Mesenchymal stem cell (in vitro differentiated cells and primary cell): ENCODE data around the gene TMEM132E.
A peak's percentile ranks its signal among the peaks of the same experiment; 100 is the strongest.

Source experiments
- DNase-seq: peaks from one replicate; pipeline ENCODE4 v3.0.0-alpha.2; 2013
- H2AFZ ChIP-seq: one replicate; pipeline ENCODE4 v1.6.1; 2013; ENCODE audit warnings: low read depth, mild to moderate bottlenecking, control low read depth, inconsistent platforms, low read length, moderate library complexity
- H2AK5ac ChIP-seq: 2 replicates; pipeline ENCODE4 v1.6.1; 2013; ENCODE audit warnings: low read length, moderate library complexity, mild to moderate bottlenecking, inconsistent platforms; ENCODE audit not compliant: severe bottlenecking
- H2BK120ac ChIP-seq: one replicate; pipeline ENCODE4 v1.6.1; 2013; ENCODE audit warnings: low read depth, mild to moderate bottlenecking, inconsistent platforms, low read length, moderate library complexity
- H2BK12ac ChIP-seq, 2 experiments: one replicate each; pipeline ENCODE4 v1.6.1; 2013; ENCODE audit warnings: inconsistent platforms in 2 of 2, low read length in 2 of 2, mild to moderate bottlenecking in 2 of 2, moderate library complexity in 2 of 2, control low read depth in 1 of 2
- H2BK15ac ChIP-seq: one replicate; pipeline ENCODE4 v1.6.1; 2013; ENCODE audit warnings: mild to moderate bottlenecking, low read depth, inconsistent platforms; ENCODE audit not compliant: poor library complexity, severe bottlenecking
- H2BK5ac ChIP-seq: 2 replicates; pipeline ENCODE4 v1.6.1; 2013; ENCODE audit warnings: low read depth, mild to moderate bottlenecking, low read length, control low read depth, inconsistent platforms; ENCODE audit not compliant: poor library complexity, severe bottlenecking
- H3K14ac ChIP-seq, 2 experiments: one replicate each; pipeline ENCODE4 v1.6.1; 2013; ENCODE audit warnings: inconsistent platforms in 2 of 2, low read length in 2 of 2, control low read depth in 1 of 2, mild to moderate bottlenecking in 1 of 2, moderate library complexity in 1 of 2
- H3K18ac ChIP-seq, 2 experiments: one replicate each; pipeline ENCODE4 v1.6.1; 2013; ENCODE audit warnings: inconsistent platforms in 2 of 2, low read length in 2 of 2, control low read depth in 1 of 2, low read depth in 1 of 2, mild to moderate bottlenecking in 1 of 2
- H3K23ac ChIP-seq, 2 experiments: one replicate each; pipeline ENCODE4 v1.6.1; 2013; ENCODE audit warnings: inconsistent platforms in 2 of 2, low read length in 2 of 2, mild to moderate bottlenecking in 2 of 2, moderate library complexity in 2 of 2, control low read depth in 1 of 2
- H3K27ac ChIP-seq: 2 replicates; pipeline ENCODE4 v1.5.1; 2013; ENCODE audit warnings: mild to moderate bottlenecking, moderate library complexity, low read length, control low read depth, inconsistent platforms; ENCODE audit not compliant: poor library complexity, severe bottlenecking
- H3K27me3 ChIP-seq, 2 experiments: 2 replicates each; pipeline versions ENCODE4 v1.6.1 to v1.7.0; 2013; ENCODE audit warnings: low read length in 2 of 2, mild to moderate bottlenecking in 2 of 2, moderate library complexity in 2 of 2, control low read depth in 1 of 2, inconsistent platforms in 1 of 2; ENCODE audit not compliant: control insufficient read depth in 1 of 2, insufficient read depth in 1 of 2
- H3K36me3 ChIP-seq, 2 experiments: 2 replicates each; pipeline versions ENCODE4 v1.6.1 to v1.7.0; 2013; ENCODE audit warnings: low read length in 2 of 2, control low read depth in 1 of 2, inconsistent platforms in 1 of 2, low read depth in 1 of 2, mild to moderate bottlenecking in 1 of 2; ENCODE audit not compliant: insufficient read depth in 2 of 2, control insufficient read depth in 1 of 2
- H3K4ac ChIP-seq, 2 experiments: one replicate each; pipeline ENCODE4 v1.6.1; 2013; ENCODE audit warnings: inconsistent platforms in 2 of 2, low read length in 2 of 2, mild to moderate bottlenecking in 2 of 2, moderate library complexity in 2 of 2, control low read depth in 1 of 2, low read depth in 1 of 2
- H3K4me1 ChIP-seq: 2 replicates; pipeline ENCODE4 v1.6.1; 2013; ENCODE audit warnings: low read depth, low read length, control low read depth; ENCODE audit not compliant: control insufficient read depth, insufficient read depth
- H3K4me2 ChIP-seq: 2 replicates; pipeline ENCODE4 v1.6.1; 2013; ENCODE audit warnings: low read length, mild to moderate bottlenecking, inconsistent platforms; ENCODE audit not compliant: poor library complexity, severe bottlenecking
- H3K4me3 ChIP-seq, 2 experiments: 2 replicates each; pipeline versions ENCODE4 v1.5.1 to v1.7.0; 2013; ENCODE audit warnings: low read length in 2 of 2, mild to moderate bottlenecking in 2 of 2, control low read depth in 1 of 2, low read depth in 1 of 2; ENCODE audit not compliant: insufficient read depth in 1 of 2
- H3K79me1 ChIP-seq: replicated peaks from 2 replicates; pipeline ENCODE4 v1.6.1; 2013; ENCODE audit warnings: mild to moderate bottlenecking, control low read depth, low read length, inconsistent platforms; ENCODE audit not compliant: poor library complexity, severe bottlenecking
- H3K9ac ChIP-seq: 2 replicates; pipeline ENCODE4 v1.7.0; 2013; ENCODE audit warnings: mild to moderate bottlenecking, low read length, moderate library complexity
- H3K9me3 ChIP-seq: 2 replicates; pipeline ENCODE4 v1.7.0; 2013; ENCODE audit warnings: mild to moderate bottlenecking, low read length; ENCODE audit not compliant: control insufficient read depth
- H4K8ac ChIP-seq: one replicate; pipeline ENCODE4 v1.6.1; 2013; ENCODE audit warnings: inconsistent platforms, mild to moderate bottlenecking, low read length, moderate library complexity
- H4K91ac ChIP-seq: one replicate; pipeline ENCODE4 v1.6.1; 2013; ENCODE audit warnings: mild to moderate bottlenecking, low read length, inconsistent platforms
- WGBS: methylation state at CpG from one replicate; pipeline ENCODE4 v1.1.7; 2013; ENCODE audit warnings: mixed read lengths; 5-methylcytosine and 5-hydroxymethylcytosine counted together

Gene TMEM132E

GRCh38 chr17:34598161-34598776 lies 18.9 kb downstream of the TMEM132E start:
- Histone ChIP-seq H3K23ac (no peak overlapping the region), H3K27ac (no peak overlapping the region), H3K4ac (no peak overlapping the region), H2BK15ac (no peak overlapping the region), H3K9me3 (no peaks in the 10 kb centered on the region), H2AFZ (no peak overlapping the region), H2BK12ac (no peak overlapping the region), H2BK5ac (no peak overlapping the region), H3K9ac (no peak overlapping the region), H3K79me1 (no peaks in the 10 kb centered on the region), H4K91ac (no peak overlapping the region), H2AK5ac (no peak overlapping the region), H2BK120ac (no peak overlapping the region), H4K8ac (no peak overlapping the region), H3K18ac (no peak overlapping the region), H3K36me3 (no peaks in the 10 kb centered on the region), H3K4me2 (no peak overlapping the region), H3K27me3 (peaks cover 5 to 44% of the 10 kb centered on the region in 2 experiments), H3K4me3 (no peak overlapping the region), H3K4me1 (no peaks in the 10 kb centered on the region), H3K14ac (no peak overlapping the region)
- WGBS: 20% methylated on average over 1 of the region's 2 CpGs
- DNase-seq: no peak

- 32% methylated on average over 2 of the region's 3 CpGs for WGBS
These were observed 22.0 kb downstream of the TMEM132E start for GRCh38 chr17:34601416-34601815.

GRCh38 chr17:34603974-34604373 lies 24.6 kb downstream of the TMEM132E start:
- no peak overlapping the region for H4K91ac ChIP-seq
- no peak overlapping the region for H2BK12ac ChIP-seq
- no peak overlapping the region for H3K27ac ChIP-seq
- no peak for DNase-seq
- no peak overlapping the region for H2BK120ac ChIP-seq
- no peak overlapping the region for H3K9ac ChIP-seq
- H2AFZ ChIP-seq: no peak overlapping the region
- WGBS: 64% methylated on average over 3 of the region's 3 CpGs
- H2AK5ac ChIP-seq: no peak overlapping the region
- no peak overlapping the region for H3K4ac ChIP-seq
- no peak overlapping the region for H3K23ac ChIP-seq
- H3K4me1 ChIP-seq: no peaks in the 10 kb centered on the region
- no peak overlapping the region for H3K18ac ChIP-seq
- H3K9me3 ChIP-seq: no peaks in the 10 kb centered on the region
- no peak overlapping the region for H4K8ac ChIP-seq
- peaks cover 14 to 47% of the 10 kb centered on the region in 2 experiments for H3K27me3 ChIP-seq
- no peaks in the 10 kb centered on the region for H3K36me3 ChIP-seq
- H3K4me2 ChIP-seq: no peak overlapping the region
- no peak overlapping the region for H2BK5ac ChIP-seq
- no peaks in the 10 kb centered on the region for H3K79me1 ChIP-seq
- no peak overlapping the region for H2BK15ac ChIP-seq
- H3K14ac ChIP-seq: no peak overlapping the region
- no peak overlapping the region for H3K4me3 ChIP-seq

More at GRCh38 chr17:34601416-34601815, 22.0 kb downstream of the TMEM132E start:
- Histone ChIP-seq H3K9me3 (no peaks in the 10 kb centered on the region), H3K4ac (no peak overlapping the region), H3K36me3 (no peaks in the 10 kb centered on the region), H2BK5ac (no peak overlapping the region), H2BK12ac (no peak overlapping the region), H3K4me1 (no peaks in the 10 kb centered on the region), H2BK120ac (no peak overlapping the region), H3K27me3 (peaks cover 5 to 34% of the 10 kb centered on the region in 2 experiments), H3K14ac (no peak overlapping the region), H4K8ac (no peak overlapping the region), H3K9ac (no peak overlapping the region), H3K79me1 (no peaks in the 10 kb centered on the region), H3K4me3 (no peak overlapping the region), H3K23ac (no peak overlapping the region), H3K18ac (no peak overlapping the region), H2AFZ (no peak overlapping the region), H4K91ac (no peak overlapping the region), H3K27ac (no peak overlapping the region), H2AK5ac (no peak overlapping the region), H3K4me2 (no peak overlapping the region), H2BK15ac (no peak overlapping the region)
- no peak for DNase-seq

DNA sequence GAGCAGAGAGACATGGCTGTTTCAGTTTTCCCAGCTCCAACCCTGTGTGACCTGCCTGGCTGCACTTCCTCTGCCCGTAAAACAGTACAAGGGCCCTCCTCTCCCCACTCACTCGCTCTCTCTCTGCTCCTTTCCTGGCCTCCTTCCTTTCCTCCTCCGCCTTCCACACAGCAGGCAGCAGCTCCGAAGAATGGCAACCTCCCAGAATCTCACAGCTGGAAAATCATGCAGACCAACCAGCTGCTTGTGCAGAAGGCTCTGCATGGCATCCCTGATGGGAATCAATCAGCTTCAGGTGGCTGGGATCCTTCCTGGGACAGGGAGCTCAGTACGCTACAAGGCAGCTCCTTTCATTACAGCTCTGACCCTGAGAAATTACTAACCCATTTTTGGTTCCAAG lies 27.4 kb downstream of the TMEM132E start:
- DNase-seq: no peak
- Histone ChIP-seq H3K27ac (no peak overlapping the region), H2BK15ac (no peak overlapping the region), H4K91ac (peak overlapping the region; percentile 29), H3K4ac (no peak overlapping the region), H2AK5ac (no peak overlapping the region), H2BK12ac (no peak overlapping the region), H4K8ac (no peak overlapping the region), H3K18ac (no peak overlapping the region), H3K79me1 (no peaks in the 10 kb centered on the region), H3K4me3 (no peak overlapping the region), H3K36me3 (no peaks in the 10 kb centered on the region), H2BK5ac (no peak overlapping the region), H3K14ac (no peak overlapping the region), H2BK120ac (no peak overlapping the region), H3K4me2 (no peak overlapping the region), H3K27me3 (peaks cover 14 to 59% of the 10 kb centered on the region in 2 experiments), H3K9me3 (no peaks in the 10 kb centered on the region), H3K4me1 (no peaks in the 10 kb centered on the region), H2AFZ (no peak overlapping the region), H3K9ac (no peak overlapping the region), H3K23ac (no peak overlapping the region)
- 34% methylated on average over 5 of the region's 5 CpGs for WGBS
